ENCODE measurements around the gene EGF.

Gene EGF

DNA sequence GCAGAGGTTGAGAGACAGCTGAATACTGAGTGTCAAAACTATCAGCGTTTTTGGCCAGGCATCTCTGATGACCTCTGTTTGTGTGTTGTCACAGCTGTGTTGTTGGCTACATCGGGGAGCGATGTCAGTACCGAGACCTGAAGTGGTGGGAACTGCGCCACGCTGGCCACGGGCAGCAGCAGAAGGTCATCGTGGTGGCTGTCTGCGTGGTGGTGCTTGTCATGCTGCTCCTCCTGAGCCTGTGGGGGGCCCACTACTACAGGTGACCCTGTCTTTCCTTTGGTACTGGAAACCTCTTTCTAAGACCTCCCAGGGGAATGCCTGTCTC is 86.9 kb downstream of the EGF start:
- TF ChIP-seq, protein P1, sequence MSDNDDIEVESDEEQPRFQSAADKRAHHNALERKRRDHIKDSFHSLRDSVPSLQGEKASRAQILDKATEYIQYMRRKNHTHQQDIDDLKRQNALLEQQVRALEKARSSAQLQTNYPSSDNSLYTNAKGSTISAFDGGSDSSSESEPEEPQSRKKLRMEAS (IDR thresholded peaks at IDR 0.05; ENCODE audit: low read depth, low read length), result no peak
- TF ChIP-seq MYC (IDR thresholded peaks at IDR 0.05; ENCODE audit: low read depth, low read length) (no peak), POLR2A (IDR thresholded peaks at IDR 0.05; ENCODE audit: extremely low read depth, insufficient read length) (no peak)
- TF ChIP-seq, protein P2, sequence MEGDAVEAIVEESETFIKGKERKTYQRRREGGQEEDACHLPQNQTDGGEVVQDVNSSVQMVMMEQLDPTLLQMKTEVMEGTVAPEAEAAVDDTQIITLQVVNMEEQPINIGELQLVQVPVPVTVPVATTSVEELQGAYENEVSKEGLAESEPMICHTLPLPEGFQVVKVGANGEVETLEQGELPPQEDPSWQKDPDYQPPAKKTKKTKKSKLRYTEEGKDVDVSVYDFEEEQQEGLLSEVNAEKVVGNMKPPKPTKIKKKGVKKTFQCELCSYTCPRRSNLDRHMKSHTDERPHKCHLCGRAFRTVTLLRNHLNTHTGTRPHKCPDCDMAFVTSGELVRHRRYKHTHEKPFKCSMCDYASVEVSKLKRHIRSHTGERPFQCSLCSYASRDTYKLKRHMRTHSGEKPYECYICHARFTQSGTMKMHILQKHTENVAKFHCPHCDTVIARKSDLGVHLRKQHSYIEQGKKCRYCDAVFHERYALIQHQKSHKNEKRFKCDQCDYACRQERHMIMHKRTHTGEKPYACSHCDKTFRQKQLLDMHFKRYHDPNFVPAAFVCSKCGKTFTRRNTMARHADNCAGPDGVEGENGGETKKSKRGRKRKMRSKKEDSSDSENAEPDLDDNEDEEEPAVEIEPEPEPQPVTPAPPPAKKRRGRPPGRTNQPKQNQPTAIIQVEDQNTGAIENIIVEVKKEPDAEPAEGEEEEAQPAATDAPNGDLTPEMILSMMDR (IDR thresholded peaks at IDR 0.05; ENCODE audit: low read depth, low read length), result no peak
- no peak overlapping the region for H3K4me3 ChIP-seq (ENCODE audit: low read depth, low read length)
- no peak for DNase-seq (ENCODE audit: low read depth)

DNA sequence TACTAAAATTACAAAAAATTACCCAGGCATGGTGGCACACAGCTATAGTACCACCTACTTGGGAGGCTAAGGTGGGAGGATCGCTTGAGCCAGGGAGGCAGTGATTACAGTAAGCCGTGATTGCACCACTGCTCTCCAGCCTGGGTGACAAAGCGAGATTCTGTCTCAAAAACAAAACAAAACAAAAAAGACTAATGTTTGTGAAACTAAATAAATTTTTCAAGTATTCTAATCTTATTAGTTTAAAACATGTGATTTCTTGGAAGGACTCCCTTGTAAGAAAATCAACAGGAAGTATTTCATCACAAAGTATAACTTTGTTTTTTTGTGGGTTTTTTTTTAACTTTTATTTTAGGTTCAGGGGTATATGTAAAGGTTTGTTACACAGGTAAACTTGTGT is 89.6 kb downstream of the EGF start:
- DNase-seq (ENCODE audit: low read depth), result no peak
- TF ChIP-seq POLR2A (IDR thresholded peaks at IDR 0.05; ENCODE audit: extremely low read depth, insufficient read length), result no peak
- TF ChIP-seq, protein P2 (IDR thresholded peaks at IDR 0.05; ENCODE audit: low read depth, low read length), result no peak
- TF ChIP-seq, protein P1 (IDR thresholded peaks at IDR 0.05; ENCODE audit: low read depth, low read length), result no peak
- no peak for TF ChIP-seq MYC (IDR thresholded peaks at IDR 0.05; ENCODE audit: low read depth, low read length)

DNA sequence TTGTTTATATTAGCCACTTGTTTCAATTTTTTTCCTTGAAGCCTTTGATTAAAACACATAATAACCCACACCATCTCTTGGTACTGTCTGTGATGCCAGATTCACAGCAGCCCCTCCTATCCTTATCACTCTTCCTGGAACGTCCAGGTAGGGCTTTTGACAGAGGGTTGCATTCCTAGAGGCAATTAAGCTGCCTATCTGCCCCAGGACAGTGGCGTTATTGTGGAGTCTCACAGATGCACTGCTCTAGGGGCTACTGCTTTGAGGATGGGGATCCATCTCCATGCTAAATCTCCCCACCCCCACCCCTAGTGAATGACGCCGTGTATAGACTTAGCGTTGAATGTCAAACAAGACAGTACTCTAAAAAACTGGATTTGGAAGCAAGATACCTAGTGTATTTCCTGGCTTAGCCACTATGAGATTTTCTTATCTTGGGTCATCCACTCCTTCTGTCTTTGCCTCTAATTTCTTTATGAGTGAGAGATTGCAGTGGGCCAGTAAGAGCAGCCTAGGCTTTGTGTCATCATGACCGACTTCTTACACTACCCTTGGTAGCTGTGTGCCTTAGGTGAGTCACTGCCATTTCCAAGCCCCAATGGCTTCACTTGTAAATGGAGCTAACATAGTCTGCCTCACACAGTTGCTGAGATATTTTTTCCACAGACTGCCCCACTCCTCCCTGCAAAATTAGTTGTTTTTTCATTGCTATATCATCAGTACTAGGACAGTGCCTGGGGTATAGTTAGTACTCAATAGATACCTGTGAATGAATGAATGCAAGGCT is 90.9 kb downstream of the EGF start:
- H3K4me3 ChIP-seq (ENCODE audit: low read depth, low read length), result no peak overlapping the region
- DNase-seq (ENCODE audit: low read depth), result no peak
- no peak for TF ChIP-seq MYC (IDR thresholded peaks at IDR 0.05; ENCODE audit: low read depth, low read length)
- TF ChIP-seq POLR2A (IDR thresholded peaks at IDR 0.05; ENCODE audit: extremely low read depth, insufficient read length), result no peak
- TF ChIP-seq, protein P1 (IDR thresholded peaks at IDR 0.05; ENCODE audit: low read depth, low read length), result no peak
- TF ChIP-seq, protein P2 (IDR thresholded peaks at IDR 0.05; ENCODE audit: low read depth, low read length), result no peak

More for the DNA sequence above, 89.6 kb downstream of the EGF start:
- H3K4me3 ChIP-seq (ENCODE audit: low read depth, low read length), result no peak overlapping the region

DNA sequence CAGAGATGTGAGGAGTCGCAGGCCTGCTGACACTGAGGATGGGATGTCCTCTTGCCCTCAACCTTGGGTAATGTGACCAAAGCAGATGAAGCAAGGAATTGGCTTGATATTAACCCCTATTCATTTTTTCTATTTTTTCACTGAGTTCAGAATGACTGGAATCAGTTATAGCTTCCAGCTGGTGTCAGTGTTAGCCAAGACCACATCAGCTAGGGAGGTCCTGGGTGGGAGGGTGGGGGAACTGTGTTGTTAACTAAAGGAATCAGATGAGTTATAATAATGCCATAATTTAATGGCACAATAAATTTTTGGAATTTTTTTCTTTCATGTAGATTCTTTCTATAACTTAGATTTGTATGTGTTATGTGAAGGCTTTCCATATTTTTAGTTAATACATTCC is 91.9 kb downstream of the EGF start:
- TF ChIP-seq, protein P2 (IDR thresholded peaks at IDR 0.05; ENCODE audit: low read depth, low read length), result no peak
- TF ChIP-seq POLR2A (IDR thresholded peaks at IDR 0.05; ENCODE audit: extremely low read depth, insufficient read length), result no peak
- TF ChIP-seq, protein P1 (IDR thresholded peaks at IDR 0.05; ENCODE audit: low read depth, low read length), result no peak
- no peak for TF ChIP-seq MYC (IDR thresholded peaks at IDR 0.05; ENCODE audit: low read depth, low read length)
- no peak overlapping the region for H3K4me3 ChIP-seq (ENCODE audit: low read depth, low read length)
- no peak for DNase-seq (ENCODE audit: low read depth)

DNA sequence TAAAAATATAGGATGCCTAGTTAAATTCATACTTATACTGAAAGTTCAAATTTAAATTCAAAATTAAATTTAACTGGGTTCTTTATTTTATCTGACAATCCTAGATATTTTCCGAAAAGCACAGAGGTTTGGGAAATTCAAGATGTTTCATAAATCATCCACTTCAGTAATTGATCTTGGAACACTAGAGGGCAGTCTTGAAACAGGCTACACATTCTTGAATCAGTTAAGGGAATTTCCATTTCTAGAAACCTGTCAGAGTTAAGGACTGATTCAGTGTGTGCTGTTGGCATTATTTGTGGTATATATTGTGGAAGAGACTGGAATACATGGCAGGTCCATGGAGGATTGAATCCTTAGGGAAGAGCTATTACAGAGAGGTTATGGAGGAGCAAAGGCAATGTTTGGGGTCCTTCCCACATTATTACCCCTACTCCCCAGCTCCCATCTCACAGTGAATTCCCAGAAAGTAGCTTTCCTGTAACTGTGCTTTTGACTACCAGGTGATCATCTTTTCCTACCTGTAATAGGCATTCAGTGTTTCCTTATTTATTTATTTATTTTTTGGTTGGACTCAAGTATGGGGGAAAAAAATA is 92.9 kb downstream of the EGF start:
- H3K4me3 ChIP-seq (ENCODE audit: low read depth, low read length), result no peak overlapping the region
- DNase-seq (ENCODE audit: low read depth), result peak; percentile 63
- TF ChIP-seq, protein P2 (IDR thresholded peaks at IDR 0.05; ENCODE audit: low read depth, low read length), result peak; percentile 25
- no peak for TF ChIP-seq POLR2A (IDR thresholded peaks at IDR 0.05; ENCODE audit: extremely low read depth, insufficient read length)
